ENCODE results near the gene ECPAS. TPM values are rescaled to one million over a fixed set of nuclear protein-coding genes. Genes with fewer than 3 reads are reported as not detected.
"Not testable (repeated sequence)": the region's sequence is repeated elsewhere in the genome, so short reads cannot be mapped to it uniquely, and the experiment has no call there.

ECPAS gene
- total RNA-seq, 1 experiment from 2014 or later: 30.5 TPM

DNA sequence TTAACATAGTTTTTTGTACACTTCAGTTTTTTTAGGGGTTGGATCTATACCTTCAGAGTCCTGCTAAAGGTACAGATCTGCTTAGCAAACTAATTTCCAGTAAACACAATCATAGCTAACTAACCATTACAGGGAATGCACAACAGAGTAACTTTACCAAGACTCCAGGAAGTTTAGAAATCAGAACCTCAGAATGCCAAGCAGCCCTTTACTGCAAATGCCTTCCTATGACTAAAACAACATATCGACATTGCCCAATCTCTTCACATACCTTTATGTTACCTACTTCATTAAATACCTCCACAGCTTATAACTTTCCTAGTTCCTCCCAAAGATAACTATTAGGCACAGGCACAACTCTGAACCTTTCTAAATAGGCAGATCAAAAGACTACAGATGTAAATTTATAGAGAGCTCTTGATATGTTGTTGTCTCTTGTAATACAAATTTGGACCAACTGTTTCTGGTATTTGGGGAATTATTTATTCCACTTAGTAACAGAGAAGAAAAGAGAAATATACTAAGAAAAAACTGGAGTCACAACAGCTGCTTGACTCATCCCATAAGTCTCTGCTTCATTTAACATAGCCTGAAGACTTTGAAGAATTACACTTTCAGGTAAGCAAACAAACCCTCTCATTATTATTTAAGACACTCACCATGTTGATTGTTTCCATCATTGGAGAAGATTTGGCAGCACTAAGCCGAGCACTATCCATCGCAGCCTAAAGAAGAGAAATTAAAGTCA is 108.2 kb downstream of the ECPAS start:
- in situ Hi-C loops (cut with HindIII; ENCODE audit: low pct_unique_long_range_greater_than_20kb, low sequenced_read_pairs): no loop called here
- no peak for DNase-seq (ENCODE audit: low read depth)

DNA sequence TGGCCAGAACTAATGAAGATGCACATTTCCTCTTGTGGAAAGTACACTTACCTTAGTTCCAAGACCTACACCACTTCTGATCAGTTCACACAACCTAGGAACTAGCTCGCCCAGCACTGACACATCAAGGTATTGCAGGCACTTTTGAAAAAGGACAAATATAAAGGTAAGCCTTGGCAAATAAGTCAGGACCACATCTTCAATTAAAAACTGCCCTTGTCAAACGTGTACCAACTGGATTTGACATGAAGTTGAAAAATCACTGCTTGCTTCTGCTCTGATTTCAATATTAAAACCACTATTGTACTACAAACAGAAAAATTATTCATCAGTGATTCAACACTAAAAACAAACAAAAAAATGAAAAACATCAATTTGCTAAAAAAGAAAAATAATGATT is 109.1 kb downstream of the ECPAS start:
- in situ Hi-C loops (cut with HindIII; ENCODE audit: low pct_unique_long_range_greater_than_20kb, low sequenced_read_pairs): no loop called here
- DNase-seq (ENCODE audit: low read depth): no peak

DNA sequence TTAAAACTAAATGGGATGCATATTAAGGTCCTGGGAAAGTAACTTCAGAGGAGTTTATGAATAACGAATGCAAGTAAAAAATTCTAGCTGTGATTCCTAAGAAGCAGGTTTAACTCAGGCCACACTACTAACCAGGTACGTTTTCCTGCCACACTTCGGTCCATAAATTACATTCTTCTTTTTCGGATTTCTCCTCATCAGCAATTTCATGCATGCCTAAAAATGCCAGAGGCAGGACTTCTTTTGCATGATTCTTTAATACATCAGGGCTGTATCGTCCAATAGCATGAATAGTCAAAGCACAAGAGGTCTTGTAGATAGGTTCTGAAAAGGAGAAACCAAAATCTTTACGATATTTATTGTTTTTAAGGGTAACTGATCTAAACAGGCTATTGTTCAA is 111.9 kb downstream of the ECPAS start:
- no peak for DNase-seq (ENCODE audit: low read depth)
- in situ Hi-C loops (cut with HindIII; ENCODE audit: low pct_unique_long_range_greater_than_20kb, low sequenced_read_pairs): no loop called here

DNA sequence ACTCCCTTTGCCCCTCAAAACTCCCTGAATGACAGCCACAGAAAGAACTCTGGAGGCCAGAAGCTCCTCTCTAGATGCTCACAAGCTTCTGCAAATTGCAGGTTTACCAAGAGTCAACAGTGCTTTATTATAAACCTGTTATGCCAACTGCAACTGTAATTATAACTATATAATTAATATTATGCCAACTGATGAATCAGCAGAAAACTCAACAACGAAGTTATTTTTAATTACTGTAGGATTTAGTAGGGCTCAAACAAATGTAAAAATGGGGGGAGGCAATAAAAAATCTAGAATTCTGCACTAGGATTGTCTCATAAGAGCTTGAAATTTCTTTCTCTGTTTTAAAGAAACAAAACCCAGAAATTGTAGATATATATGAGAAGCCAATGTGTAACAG is 117.2 kb downstream of the ECPAS start:
- in situ Hi-C loops (cut with HindIII; ENCODE audit: low pct_unique_long_range_greater_than_20kb, low sequenced_read_pairs): no loop called here
- DNase-seq (ENCODE audit: low read depth): no peak

DNA sequence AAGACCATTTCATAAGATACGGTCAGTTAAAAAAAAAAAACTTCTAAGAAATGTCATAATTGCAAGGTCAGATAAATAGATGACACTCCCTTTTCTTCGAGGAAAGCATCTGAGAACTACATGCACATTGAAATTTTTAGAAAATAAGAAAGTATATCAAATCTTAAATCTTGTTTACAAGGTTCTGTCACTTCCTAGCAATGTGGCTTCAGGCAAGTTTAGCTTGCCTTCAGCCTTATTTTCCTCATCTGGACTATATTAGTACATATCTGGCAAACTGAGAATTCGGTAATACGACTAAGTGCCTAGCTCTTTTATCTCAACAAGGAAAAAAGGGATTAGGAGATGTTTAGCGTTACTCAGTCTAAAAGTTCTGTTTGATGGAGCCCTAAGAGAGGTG is 121.7 kb downstream of the ECPAS start:
- no peak for DNase-seq (ENCODE audit: low read depth)
- in situ Hi-C loops (cut with HindIII; ENCODE audit: low pct_unique_long_range_greater_than_20kb, low sequenced_read_pairs): no loop called here

DNA sequence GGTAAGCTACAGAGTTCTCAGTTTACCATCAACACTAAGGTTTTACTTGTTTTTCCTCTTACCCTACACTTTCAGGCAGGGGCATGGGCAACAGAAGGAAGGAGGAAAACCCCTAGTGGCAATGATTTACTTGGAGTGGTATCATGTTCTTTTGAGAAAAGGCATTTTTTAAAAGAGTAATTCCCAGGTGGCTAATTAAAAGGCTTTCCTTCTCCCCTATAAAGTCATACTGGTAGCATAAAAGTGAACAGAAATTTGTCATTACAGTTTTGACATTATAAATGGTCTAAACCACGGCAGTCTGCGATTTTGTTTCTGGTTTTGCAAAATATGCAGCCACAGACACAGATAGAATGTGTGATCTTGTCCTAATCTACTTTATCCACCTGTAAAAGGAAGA is 123.3 kb downstream of the ECPAS start:
- in situ Hi-C loops (cut with HindIII; ENCODE audit: low pct_unique_long_range_greater_than_20kb, low sequenced_read_pairs): no loop called here
- no peak for DNase-seq (ENCODE audit: low read depth)

DNA sequence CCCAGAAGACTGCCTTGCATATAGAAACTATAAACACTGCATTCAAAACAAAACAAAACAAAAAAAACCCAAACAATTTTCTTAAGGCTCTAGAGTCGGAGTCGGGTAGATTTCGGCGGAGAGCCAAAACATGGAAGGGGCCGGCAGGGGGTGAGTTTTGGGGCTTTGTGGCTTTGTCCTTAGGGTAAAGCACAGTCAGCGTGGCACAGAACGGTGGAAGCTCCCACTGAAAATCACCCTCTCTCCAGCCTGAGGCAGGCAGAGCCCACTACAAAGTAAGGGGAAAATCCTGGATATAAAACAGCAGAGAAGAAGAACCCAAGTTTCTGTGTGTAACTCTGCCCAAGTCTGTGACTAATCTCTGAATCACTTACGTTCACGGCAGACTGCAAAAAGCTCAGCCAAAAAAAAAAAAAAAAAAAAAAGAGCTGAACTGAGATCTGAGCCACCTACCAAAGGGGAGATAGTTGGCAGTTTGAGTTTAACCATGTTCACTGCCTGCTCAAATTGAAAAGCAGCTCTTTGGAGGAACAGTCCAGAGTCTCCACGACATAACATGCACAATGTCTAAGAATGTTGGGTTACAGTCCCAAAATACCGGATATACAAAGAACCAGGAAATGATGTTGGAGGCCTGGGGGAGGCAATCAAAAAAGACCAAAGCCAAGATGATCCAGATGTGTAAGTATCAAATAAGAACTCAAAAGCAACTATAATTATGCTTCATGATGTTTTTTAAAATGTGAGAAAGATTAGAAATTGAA is 127.5 kb downstream of the ECPAS start:
- peak; percentile 78 for DNase-seq (ENCODE audit: low read depth)
- in situ Hi-C loops (cut with HindIII; ENCODE audit: low pct_unique_long_range_greater_than_20kb, low sequenced_read_pairs): no loop called here

DNA sequence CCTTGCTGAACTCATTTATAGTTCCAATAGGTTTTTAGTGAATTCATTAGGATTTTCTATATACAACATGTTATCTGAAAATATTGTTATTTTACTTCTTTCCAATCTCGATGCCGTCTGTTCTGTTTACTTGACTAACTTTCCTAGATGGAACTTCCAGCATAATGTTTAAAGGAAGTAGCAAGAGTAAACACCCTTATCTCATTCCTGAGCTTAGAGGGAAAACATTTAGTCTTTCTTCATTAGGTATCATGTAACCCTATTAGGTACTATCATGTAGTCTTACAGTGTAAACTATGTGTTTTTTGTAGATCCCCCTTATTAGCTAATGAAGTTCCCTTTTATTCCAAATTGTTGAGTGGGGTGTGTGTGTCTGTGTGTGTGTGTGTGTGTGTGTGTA is 131.6 kb downstream of the ECPAS start:
- DNase-seq (ENCODE audit: low read depth): no peak
- in situ Hi-C loops (cut with HindIII; ENCODE audit: low pct_unique_long_range_greater_than_20kb, low sequenced_read_pairs): no loop called here

DNA sequence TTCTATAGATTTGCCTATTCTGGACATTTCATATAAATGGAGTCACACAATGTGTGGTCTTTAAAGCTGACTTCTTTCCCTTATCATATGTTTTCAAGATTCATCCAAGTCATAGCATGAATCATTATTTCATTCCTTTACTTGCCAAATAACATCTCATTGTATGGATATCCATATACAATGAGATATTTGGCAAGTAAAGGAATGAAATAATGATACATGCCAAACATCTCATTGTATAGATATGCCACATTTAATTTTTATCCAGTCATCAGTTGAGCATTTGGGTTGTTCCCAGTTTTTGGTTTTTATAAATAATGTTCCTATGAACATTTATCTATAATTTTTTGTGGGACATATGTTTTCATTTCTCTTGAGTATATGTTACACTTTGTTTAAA is 133.6 kb downstream of the ECPAS start:
- in situ Hi-C loops (cut with HindIII; ENCODE audit: low pct_unique_long_range_greater_than_20kb, low sequenced_read_pairs): no loop called here
- no peak for DNase-seq (ENCODE audit: low read depth)

DNA sequence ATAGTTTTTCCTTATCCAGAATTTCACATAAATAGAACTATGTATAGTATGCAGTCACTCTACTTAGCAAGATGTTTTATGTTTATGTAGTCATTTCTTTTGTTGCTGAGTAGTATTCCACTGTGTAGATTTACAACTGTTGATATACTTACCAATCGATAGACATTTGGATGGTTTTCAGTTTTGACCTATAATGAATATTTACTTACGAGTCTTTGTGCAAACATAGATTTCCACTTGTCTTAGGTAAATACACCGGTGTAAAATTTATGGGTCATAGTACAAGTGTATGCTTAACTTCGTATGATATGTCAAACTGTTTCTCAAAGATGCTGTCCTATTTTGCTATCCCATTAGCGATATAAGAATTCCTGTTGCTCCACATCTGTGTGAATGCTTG is 134.4 kb downstream of the ECPAS start:
- DNase-seq (ENCODE audit: low read depth): no peak
- in situ Hi-C loops (cut with HindIII; ENCODE audit: low pct_unique_long_range_greater_than_20kb, low sequenced_read_pairs): no loop called here

DNA sequence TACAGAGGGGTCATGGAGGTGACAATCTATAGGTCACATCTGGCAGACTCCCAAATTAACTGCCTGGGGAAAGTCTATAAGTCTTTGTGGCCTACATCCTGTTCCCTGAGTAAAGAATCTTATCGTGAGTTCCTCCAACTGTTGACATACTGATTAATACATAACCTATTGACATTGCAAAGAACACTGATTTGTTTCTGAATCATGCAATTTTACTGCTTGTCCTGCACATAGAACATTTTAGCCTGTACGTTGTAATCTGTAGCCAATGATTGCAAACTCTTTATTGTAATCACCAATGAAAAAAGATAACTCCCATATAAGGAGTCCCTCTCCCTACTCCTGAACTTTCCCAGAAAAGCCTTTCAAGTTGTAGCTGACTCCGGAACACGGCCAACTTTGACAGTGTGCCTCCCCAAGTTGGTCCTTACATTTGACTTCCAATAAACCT is 135.3 kb downstream of the ECPAS start:
- peak; percentile 79 for DNase-seq (ENCODE audit: low read depth)

DNA sequence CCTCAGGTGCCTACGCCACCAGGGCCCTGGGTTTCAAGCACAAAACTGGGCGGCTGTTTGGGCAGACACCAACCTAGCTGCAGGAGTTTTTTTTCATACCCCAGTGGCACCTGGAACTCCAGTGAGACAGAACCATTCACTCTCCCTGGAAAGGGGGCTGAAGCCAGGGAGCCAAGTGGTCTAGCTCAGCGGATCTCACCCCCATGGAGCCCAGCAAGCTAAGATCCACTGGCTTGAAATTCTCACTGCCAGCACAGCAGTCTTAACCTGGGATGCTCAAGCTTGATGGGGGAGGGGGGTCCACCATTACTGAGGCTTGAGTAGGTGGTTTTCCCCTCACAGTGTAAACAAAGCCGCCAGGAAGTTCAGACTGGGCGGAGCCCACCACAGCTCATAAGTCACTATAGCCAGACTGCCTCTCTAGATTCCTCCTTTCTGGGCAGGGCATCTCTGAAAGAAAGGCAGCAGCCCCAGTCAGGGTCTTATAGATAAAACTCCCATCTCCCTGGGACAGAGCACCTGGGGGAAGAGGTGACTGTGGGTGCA is 149.8 kb downstream of the ECPAS start:
- DNase-seq (ENCODE audit: low read depth); in situ Hi-C loops (cut with HindIII; ENCODE audit: low pct_unique_long_range_greater_than_20kb, low sequenced_read_pairs): not testable (repeated sequence)

More for the DNA sequence above, 135.3 kb downstream of the ECPAS start:
- in situ Hi-C loops (cut with HindIII; ENCODE audit: low pct_unique_long_range_greater_than_20kb, low sequenced_read_pairs): no loop called here

DNA sequence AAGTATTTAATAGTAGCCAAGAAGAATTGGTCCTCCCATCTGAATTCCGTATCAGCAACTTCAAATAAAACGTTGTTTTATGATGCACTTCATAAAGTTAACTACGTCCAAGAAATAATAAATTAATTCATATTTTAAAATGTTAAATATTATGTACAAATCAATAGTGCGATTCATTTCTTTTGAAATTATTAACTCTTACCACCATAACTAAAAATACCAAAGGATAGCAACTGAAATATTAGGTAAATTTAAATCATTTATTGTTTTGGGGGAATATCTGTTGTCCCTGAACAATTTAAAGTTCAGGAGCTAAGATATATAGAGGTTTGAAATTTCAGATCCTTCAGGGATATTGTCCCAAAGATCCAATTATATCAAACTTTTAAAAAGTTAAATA is 154.1 kb downstream of the ECPAS start, which contains the start of gene OR2K2:
Gene OR2K2 (minus strand): TSS at position 101 of the 400 bp plus-strand sequence. CDS start 1,791 bp downstream, outside the sequence.
- in situ Hi-C loops (cut with HindIII; ENCODE audit: low pct_unique_long_range_greater_than_20kb, low sequenced_read_pairs): no loop called here

DNA sequence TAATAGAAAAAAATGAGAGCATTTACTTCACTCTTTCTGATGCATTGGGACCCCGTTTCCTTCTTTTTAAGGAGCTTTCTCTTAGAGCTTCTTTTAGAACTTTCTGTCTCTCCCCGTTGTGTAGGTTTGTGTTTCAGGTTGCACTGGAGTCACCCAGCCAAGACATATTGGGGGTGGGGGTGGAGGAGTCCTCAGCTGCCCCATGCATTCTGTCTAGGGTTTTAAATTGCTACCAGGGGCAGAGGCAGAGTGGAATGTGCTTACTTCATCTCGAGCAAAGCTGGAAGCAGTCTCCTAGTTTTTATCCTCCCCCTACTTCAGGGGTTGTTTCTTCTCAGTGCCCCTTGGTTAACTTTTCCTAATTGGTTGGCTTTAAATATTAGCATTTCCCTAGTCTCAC is 163.6 kb downstream of the ECPAS start:
- in situ Hi-C loops (cut with HindIII; ENCODE audit: low pct_unique_long_range_greater_than_20kb, low sequenced_read_pairs): no loop called here
- DNase-seq (ENCODE audit: low read depth): no peak

More for the DNA sequence above, 154.1 kb downstream of the ECPAS start, which contains the start of gene OR2K2:
- no peak for DNase-seq (ENCODE audit: low read depth)

DNA sequence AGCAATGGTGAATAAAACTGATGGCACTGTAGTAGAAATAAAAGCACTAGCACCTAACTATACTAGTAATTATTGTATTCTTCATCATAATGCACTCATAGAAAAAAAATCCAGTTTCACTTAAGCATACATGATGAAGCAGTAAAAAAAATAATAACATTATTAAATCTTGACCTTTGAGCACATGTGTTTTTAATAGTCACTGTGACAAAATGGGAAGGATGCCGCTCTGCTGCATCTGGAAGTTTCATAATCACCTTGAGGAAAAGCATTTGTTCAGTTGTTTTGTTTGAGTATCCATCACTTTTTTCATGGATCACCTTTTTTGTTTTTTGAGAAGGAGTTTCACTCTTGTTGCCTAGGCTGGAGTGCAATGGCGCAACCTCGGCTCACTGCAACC is 167.4 kb downstream of the ECPAS start:
- in situ Hi-C loops (cut with HindIII; ENCODE audit: low pct_unique_long_range_greater_than_20kb, low sequenced_read_pairs): no loop called here
- DNase-seq (ENCODE audit: low read depth): no peak

Other genes with a start within 250 kb of the ECPAS start
- gene OR2K2, start 154.2 kb downstream of the ECPAS start, total RNA-seq (2014; rRNA removed; shearing (Covaris generic); ENCODE audit: low replicate concordance): not detected in 2 replicates
- gene ZNF483, start 40.8 kb upstream of the ECPAS start, total RNA-seq (2014; rRNA removed; shearing (Covaris generic); ENCODE audit: low replicate concordance): 0.96 and 3.1 TPM in 2 replicates
- 95.6 and 116 TPM in 2 replicates for gene PTGR1, start 115.3 kb upstream of the ECPAS start, total RNA-seq (2014; rRNA removed; shearing (Covaris generic); ENCODE audit: low replicate concordance)
- 6.2 and 6.8 TPM in 2 replicates for gene DNAJC25, start 147.0 kb upstream of the ECPAS start, total RNA-seq (2014; rRNA removed; shearing (Covaris generic); ENCODE audit: low replicate concordance)
- 78.1 and 89.8 TPM in 2 replicates for gene GNG10, start 177.2 kb upstream of the ECPAS start, total RNA-seq (2014; rRNA removed; shearing (Covaris generic); ENCODE audit: low replicate concordance)

All from Caki2 (cell line).